GM18508 (cell line): ENCODE results near the gene LY86.
A peak's percentile ranks its signal among the peaks of the same experiment; 100 is the strongest.

Experiments used
- ATAC-seq: cut with Tn5 transposase; IDR thresholded peaks from one replicate; pipeline ENCODE4 v1.9.1; 2021; ENCODE audit warnings: moderate number of reproducible peaks; ENCODE audit not compliant: insufficient read depth, unreplicated experiment

Gene LY86

DNA sequence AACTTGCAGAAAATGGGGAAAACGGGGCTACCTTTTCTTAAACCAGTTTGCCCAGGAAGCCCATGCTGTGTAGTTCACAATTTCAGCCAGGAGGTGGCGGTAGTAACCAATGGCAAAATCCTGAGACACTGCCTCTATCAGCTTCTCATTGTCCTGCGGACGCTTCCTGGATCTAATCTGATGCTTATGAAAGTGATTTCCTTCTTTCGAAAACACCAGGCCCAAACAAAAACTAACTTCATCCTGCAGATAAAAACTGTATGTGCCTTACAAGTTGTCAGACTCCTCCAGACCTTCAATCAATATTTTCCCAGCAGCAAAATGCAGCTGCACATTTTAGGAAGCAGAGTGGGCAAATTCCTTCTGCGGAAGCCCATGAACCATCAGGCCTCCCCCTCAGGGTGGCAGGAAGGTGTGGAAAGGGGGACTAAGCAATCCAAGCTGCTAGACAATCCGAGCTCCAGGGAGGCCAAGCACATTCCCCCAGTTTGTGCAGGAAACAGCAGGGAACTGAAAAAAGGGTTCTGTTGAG lies 88.5 kb downstream of the LY86 start:
- ATAC-seq: no peak

DNA sequence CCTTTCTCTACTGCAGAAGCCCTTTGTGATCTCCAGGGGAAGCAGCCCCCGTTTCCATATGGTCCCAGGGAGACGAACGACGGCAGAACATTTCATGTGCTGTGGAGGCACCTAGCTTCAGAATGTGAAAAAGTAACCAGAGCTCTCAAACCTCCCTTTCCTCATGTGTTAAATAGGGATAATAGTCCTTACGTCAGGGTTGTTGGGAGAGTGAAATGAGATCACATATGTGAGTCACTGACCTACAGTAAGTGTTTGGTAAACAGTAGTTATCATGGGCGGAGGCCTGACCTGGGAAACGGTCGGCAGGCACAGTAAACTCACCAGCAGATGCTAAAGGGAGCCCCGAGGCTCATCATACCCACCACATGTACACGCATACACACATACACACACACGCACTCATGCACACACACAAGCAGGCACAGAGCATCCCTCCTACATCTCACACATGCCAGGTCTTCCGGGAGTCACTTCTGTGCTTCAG lies 89.7 kb downstream of the LY86 start:
- ATAC-seq: no peak

DNA sequence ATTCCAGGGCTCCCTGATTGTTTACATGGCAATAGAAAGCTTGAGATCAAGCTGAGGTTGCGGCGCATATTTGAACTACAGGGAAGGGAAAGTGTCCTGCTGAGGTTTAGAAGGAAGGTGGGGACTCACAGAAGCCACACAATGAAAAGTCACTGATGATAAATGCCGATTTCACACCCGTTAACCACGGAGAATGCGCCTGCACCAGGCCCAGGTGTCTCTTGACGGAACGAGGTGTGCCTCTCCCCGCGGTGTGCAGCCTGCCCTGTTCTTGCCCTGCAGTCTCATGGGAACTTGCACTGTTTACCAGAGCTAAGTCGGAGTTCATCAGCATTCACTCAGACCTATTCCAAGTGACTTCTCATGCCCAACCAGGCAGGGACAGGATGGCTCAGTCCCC lies 90.3 kb downstream of the LY86 start:
- ATAC-seq: no peak

DNA sequence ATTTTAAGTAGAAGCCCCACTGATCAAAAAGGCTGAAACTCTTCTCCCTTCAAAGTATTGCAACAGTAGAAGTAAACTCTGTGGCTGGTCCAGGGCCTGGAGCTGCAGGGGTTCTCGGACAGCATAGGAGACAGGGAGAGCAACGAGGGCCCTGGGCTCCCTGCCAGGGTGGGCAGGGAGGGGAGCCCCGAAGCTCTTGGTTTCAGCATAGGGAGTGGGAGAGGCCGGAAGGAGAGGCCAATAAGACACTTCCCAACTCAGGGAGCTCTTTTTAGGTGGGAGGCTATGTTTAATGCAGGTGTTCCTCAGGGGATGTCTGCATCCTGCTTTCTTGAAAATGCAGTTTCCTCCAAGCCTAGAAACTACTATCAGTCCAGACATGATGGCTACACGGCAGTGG lies 91.1 kb downstream of the LY86 start:
- no peak for ATAC-seq

DNA sequence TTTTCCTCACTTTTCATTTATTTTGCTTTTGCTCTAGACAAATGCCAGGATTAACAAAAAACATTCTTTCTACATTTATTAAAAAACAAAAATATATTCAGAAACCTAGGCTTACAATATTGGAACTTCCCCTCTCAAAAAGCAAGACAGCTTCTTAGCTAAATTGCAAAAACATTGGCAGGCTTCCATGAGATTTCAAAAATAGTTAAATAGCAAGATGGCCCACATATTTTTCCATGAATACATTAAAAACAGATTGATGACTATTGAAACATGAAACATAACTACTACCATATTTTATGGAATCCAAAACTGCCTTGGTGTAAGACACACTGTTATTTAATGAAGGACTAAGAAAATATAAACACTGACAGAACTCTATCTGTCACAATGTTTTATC lies 92.0 kb downstream of the LY86 start:
- no peak for ATAC-seq

DNA sequence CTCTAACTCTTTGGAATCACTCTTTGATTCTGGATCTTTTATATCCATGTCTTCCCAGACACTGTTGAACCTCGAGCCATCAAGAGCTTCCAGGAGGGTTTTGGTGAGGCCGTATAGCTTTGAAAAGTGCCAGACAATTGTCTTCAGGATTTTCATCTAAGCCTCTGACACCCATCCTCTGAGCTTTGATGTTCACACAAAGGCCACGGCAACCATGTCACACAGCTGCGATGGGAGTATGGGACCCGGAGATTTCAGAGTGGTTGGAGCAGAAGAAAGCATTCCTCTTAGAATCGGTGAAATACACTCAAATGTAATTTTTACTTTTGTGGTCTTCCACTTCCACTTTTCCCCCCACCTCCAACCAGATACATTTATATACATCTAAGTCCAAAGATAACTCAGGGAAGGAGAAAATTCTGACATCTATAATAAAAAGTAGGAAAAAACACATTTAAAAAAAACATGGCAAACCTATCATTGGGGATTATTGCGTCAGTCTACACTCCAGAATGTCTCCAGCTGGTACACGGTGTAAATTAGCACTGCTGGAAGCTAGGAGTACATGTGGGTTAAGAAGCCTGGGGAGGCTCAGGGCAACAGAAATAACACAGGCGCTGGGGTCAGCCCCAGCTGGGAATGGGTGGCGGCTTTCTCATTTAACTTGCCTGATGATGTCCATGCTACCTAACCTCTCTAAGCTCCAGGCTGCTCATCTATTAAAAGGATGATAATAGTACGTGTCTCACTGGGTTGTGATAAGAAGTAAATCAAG lies 92.7 kb downstream of the LY86 start:
- no peak for ATAC-seq

DNA sequence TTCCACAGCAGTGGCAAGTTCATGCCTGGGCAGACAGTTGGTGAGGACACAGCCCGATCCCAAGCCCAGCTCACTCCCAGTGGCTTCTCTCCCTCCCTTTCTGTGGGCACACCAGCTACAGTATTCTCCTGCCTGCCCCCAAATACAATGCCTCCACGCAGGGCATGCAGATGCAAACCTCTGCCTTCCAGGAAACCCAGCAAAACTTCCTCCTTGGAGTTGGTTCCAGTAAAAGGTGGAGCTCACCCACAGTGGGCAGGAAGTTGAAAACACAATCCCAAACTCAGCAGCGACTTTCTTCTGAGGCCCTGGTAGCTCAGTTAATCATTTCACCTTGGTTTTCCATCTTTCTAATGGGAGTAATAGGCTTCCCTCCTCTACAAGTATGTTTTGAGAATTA lies 93.7 kb downstream of the LY86 start:
- ATAC-seq: no peak

DNA sequence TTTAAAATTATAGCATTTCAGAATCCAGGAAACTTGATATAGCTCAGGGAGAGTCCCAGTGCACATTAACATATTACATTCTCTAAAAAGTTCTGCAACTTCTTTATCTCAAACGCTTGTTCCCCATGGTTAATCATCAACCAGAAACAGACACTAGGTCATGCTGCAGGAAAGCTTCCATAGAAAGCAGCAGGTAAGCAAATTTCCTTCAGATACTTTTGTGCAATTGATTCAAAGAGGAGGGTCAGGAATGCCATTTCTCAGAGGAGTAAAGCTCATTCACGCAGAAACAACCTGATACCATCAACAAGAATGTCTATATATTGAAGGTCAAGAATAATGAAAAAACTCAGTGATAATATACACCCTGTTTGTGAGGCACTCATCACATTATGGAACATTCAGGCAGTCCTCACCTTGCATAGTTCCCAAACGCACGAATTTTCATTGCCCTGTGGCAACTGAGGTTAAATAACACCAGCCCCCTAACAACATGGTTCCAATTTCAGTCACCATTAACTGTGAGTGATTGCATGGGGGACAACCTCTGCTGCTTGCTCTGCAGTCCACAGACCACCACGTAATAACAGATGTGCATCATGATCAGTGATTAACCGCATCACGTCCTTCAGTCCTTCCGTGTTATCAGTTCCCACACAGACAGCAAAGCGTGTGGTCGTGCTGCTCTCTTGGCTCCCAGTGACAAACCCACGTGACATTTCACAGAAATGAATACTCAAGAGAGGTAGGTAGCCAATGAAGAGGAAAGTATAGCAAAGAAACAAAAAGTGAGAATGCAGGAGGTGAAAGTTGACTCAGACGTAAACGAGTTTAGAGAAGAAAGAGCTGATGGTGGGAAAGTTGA lies 95.7 kb downstream of the LY86 start:
- ATAC-seq: peak; percentile 83

DNA sequence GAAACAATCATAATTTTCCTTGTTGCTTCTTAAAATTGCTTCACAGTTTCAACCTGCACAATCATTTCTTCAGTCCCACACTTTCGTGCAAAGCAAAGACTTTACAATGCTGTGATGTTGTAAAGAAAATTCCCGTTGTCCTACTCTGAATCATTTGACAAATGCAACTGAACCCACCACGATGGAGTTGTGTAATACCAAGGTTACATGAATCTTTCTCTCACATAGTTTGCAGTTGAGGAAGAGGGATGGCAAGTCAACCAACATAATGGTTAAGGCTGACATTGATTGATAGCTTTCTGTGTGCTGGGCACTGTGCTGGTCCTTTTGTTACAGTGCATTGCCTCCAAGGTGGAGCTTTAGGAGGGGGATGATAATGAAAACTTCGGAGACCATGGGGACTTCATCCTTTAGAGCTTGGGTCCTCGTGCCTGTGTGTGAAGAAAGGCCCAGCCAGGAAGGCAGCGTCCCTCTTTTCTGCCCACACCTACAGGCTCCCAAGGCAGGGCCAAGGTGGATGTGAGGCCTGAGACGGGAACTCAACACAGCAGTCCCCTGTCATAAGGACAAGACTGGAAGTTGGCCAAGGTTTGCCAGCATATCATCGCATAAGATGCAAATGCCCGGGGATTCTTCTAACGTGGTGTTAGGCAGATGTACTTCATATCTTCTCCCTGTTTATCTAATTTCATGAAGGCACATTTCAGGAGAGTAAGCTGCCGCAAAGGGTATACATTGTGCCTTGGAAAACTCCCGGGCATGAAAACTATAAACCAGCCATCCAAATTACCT lies 96.9 kb downstream of the LY86 start:
- no peak for ATAC-seq

DNA sequence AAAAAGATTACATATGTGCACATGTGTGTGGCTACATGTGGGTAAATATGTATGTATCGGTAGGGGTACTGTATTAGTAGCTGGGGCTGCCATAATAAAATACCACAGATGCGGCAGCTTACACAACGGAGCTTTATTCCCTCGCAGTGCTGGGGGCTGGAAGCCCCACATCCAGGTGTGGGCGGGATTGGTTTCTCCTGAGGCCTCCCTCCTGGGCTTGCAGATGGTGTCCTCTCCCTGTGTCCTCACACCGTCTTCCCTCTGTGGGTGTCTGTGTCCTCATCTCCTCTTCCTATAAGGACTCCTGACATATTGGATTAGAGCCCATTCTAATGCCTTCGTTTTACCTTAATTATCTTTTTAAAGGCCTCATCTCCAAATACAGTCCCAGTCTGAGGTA lies 97.7 kb downstream of the LY86 start:
- ATAC-seq: no peak

DNA sequence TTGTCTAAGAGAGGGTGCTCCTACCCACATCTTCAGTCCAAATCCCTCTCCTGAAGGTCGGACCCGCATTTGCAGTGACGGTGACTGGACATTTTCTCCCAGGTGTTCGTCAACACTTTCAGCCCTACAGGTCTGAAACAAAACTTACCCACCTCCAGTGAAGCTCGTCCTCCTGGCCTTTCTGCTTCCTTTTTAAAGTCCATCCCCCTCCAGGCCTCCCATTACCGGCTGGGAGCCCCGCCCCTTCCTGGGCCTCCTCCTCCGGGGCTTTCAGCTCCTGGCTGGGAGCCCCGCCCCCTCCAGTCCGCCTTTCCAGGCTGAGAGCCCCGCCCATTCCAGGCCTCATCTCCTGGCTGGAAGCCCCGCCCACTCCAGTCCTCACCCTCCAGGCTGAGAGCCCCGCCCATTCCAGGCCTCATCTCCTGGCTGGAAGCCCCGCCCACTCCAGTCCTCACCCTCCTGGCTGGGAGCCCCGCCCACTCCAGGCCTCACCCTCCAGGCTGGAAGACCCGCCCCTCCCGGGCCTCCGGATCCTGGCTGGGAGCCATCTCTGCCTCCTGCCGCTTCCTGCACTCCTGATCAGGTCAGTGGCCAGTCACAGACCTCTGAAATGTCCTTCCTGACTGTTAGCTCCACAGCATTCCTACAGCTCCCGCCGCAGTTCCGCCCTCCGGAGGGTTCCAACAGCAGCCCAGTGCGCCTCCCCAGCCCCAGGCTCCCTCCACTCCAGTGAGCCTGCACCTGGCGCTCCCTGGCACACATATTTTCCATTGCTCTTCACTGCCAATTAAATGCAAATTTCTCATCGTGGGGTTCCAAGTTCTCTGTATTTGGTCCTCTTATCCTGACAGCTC lies 98.5 kb downstream of the LY86 start:
- ATAC-seq: no peak

DNA sequence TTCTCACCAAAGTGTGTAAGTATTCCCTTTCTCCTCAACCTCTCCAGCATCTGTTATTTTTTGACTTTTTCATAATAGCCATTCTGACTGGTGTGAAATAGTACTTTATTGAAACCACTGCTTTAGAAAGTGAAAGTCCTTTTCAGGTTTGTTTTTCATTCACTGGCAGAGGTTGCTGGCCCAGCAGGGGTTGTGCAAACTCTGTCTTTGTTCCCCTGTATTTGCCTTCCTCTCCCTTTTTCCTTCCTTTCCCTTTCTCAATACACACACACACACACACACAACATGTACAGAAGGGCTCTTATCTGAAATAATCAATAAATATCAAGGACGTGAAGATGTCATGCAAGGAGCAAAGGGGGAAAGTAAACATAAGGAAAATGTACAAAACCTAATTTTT lies 99.8 kb downstream of the LY86 start:
- ATAC-seq: no peak

DNA sequence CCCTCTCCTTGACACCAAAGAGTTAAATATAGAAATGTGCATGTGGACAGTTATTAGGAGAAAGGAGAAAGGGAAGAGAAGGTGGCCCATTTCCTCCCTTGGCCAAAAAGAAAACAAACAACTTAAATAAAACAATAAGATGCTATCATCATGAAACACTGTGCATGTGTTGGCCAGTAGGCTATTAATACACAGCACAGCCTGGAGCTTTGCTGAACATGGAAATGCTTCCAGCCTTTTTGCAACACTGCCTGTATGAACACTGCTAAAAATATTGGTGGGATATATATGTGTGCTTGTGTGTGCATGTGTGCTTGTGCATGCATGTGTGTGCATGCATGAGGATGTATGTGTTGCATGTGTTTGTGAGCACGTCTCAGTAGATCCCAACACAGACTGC lies 100.4 kb downstream of the LY86 start:
- no peak for ATAC-seq

DNA sequence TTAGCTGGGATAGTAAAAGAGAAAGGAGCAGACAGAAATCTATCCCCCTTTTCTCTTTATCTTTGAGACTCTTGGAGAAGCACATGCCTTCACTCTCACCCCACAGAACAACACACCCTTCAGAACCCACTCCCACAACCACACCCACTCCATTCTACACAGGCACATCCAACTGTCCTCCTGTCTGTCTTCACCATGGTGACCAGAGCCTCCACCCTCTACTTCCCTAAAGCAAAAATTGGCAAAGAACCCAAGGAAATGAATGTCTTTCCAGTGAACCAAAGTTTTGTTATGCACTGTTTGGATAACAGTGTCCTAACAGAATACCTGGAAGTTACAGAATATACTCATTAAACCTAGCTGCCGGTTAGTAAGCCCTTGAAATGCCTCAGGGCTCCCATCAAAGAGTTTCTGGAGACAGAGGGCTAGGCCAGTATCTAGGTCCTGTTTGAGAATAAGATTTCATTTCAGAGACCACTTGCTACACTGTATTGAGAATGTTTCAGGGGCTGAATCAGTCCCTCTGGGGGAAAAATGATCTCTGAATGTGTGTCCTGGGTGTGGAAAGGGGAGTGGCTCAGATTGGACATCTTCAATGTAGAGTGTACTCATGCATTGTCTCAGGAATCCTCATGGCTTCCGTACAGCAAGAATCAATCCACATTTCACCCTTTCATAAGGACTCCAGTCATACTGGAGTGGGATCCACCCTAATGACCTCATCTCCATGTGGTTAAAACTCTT lies 101.1 kb downstream of the LY86 start:
- no peak for ATAC-seq

DNA sequence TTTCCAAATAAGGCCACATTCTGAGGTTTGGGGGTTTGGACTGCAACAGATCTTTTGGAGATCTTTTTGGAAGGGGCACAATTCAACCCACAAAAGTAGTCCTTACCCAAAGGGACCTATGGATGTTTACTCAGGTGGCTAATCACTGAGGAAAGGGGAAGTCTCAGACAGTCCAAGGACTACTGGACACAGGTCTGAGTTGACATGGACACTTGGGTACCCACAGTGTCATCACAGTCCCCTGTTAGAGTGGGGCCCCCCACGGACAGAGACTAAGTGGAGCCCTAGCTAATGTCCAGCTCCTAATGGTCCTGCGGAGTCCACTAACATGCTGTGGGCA lies 101.6 kb downstream of the LY86 start:
- ATAC-seq: no peak

DNA sequence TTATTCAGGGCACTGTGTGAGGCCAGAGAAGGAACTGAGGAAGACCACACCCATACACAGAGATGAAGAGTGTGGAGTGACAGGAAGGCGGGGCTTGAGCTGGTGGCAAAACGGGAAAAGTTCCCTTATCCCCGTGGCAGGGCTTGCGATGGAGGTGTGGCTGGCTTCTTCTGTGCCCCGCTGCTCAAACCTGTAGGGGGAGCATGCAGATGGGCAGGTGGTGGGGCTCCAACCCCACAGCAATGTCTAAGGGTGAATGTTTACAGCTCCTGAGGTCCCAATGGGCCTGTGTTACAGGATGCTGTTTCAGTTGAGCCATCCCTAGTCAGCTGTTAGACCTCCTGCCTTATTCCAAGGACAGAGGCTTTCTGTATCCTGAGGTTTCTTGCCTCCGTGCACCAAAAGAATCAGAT lies 105.9 kb downstream of the LY86 start:
- ATAC-seq: no peak

DNA sequence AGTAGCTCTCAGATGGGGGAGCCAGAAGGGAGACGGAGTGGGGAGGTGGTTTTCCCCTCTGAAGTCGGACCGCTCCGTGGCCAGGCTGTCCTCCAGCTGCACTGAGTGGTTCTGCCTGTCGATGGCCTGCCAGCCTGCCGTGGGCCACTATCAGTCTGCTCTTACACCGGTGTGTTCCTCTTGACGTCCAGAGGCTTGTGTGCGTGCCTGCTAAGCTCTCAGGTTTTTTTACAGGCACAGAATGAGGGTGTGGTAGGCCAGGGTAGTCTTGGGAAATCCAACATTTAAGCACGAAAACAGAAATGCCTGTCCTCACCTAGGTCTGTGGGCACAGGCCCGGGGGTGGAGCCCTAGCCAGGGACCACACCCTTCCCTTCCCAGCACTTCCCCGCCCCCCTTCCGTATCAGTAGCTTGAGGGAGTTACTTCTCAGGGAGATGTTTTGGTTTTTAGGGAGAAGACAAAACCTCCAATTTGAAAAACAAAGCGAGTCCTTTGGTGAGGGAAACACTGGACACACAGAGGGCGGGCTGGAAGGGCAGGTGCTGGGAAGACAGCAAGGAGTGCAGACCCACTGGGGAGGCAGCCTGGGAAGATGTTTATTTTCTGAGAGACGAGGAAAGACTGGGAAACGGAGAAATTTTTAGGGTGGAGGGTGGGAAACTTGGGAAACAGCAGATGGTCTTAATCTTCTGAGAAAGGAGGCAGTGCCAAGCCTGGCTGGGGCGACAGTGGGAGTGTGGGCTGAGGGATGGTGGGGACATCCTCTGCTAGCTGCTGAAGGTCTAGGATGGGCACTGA lies 106.5 kb downstream of the LY86 start:
- no peak for ATAC-seq

DNA sequence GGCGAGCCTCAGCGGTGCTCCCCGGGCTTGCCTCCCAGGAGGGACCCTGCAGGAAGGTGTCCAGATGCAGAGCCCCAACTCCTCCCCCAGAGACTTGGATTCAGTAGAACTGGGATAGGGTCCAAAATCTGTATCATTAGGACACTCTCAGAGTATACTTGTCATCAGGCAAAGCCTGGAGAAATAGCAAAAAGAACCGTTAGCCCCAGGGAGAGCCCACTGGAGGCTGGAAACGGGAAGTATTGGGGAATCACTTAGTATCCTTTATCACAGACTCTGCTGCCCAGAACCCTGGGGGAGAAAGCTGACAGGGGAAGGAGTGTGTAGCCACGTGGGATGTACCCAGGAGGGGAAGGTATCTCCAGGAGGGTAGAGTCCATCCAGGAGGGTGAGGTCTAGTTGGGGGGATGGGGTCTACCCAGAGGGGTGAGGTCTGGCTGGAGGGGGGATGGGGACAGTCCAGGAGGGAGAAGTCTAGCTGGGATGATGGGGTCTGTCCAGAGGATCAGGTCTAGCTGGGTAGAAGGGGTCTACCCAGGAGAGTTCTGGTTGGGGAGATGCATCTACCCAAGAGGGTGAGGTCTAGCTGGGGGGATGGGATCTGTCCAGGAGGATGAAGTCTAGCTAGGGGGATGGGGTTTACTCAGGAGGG lies 107.2 kb downstream of the LY86 start:
- ATAC-seq: no peak
